GM12865 (cell line): ENCODE results near the gene EFCAB14.
"Not testable (repeated sequence)": the region's sequence is repeated elsewhere in the genome, so short reads cannot be mapped to it uniquely, and the experiment has no call there.

ENCODE experiments used
- DNase-seq: peaks from one replicate; pipeline ENCODE4 v3.0.0; 2010; ENCODE audit warnings: low read depth
- H3K4me3 ChIP-seq: 2 replicates; pipeline ENCODE4 v1.5.1; 2011; ENCODE audit warnings: mild to moderate bottlenecking, low read depth, low read length, control low read depth
- CTCF ChIP-seq: IDR thresholded peaks from 2 replicates; pipeline ENCODE4 v1.5.1; 2011; ENCODE audit warnings: low read length, control low read depth, low read depth, inconsistent platforms; ENCODE audit not compliant: insufficient read depth; ENCODE audit errors: missing control alignments

EFCAB14 gene

GRCh38 chr1:46757956-46758528 is 39.1 kb upstream of the EFCAB14 start:
- TF ChIP-seq CTCF = no peak
- no peak overlapping the region for H3K4me3 ChIP-seq
- DNase-seq = no peak

- no peak overlapping the region for H3K4me3 ChIP-seq
- no peak for TF ChIP-seq CTCF
- no peak for DNase-seq
These were observed 38.5 kb upstream of the EFCAB14 start for GRCh38 chr1:46757247-46757955.

- DNase-seq = no peak
- TF ChIP-seq CTCF = no peak
- no peak overlapping the region for H3K4me3 ChIP-seq
These were observed 36.2 kb upstream of the EFCAB14 start for GRCh38 chr1:46755121-46755520.

- DNase-seq, H3K4me3 ChIP-seq: not testable (repeated sequence)
These were observed 35.8 kb upstream of the EFCAB14 start for GRCh38 chr1:46754707-46755106.

- no peak for TF ChIP-seq CTCF
- H3K4me3 ChIP-seq = no peak overlapping the region
- DNase-seq = no peak
These were observed 35.1 kb upstream of the EFCAB14 start for GRCh38 chr1:46753985-46754384.

- no peak for TF ChIP-seq CTCF
- no peak for DNase-seq
- H3K4me3 ChIP-seq = no peak overlapping the region
These were observed 31.0 kb upstream of the EFCAB14 start for GRCh38 chr1:46749921-46750404.

- TF ChIP-seq CTCF = no peak
- H3K4me3 ChIP-seq = no peak overlapping the region
- DNase-seq = no peak
These were observed 30.5 kb upstream of the EFCAB14 start for GRCh38 chr1:46749404-46749803.
